Calu3 (cell line): ENCODE measurements around the gene OR1L8. TPM values are rescaled to one million over a fixed set of nuclear protein-coding genes. Genes with fewer than 3 reads are reported as not detected.
"Not testable (repeated sequence)": the region's sequence is repeated elsewhere in the genome, so short reads cannot be mapped to it uniquely, and the experiment has no call there.

Experiments
- BruUV-seq: library from RNA; stranded (reverse); fragments of 400-500 nt; replicated peaks from 2 replicates; lab custom pipeline; 2021; lab: Mats Ljungman, UMichigan
- CTCF ChIA-PET: fragments of 300-600 bp; sonication (Branson Sonifier 250); formaldehyde crosslinking; loops from one replicate; lab custom pipeline; 2022; ENCODE audit warnings: antibody characterized with exemption; lab: Charles Lee
- DNase-seq: peaks from one replicate; pipeline ENCODE4 v3.0.0; 2022
- H3K27ac Mint-ChIP-seq: one replicate; pipeline ENCODE4 v1.8.0; 2022; ENCODE audit warnings: mixed read lengths; ENCODE audit not compliant: unreplicated experiment
- H3K27me3 Mint-ChIP-seq: one replicate; pipeline ENCODE4 v1.8.0; 2022; ENCODE audit warnings: mixed read lengths; ENCODE audit not compliant: unreplicated experiment
- H3K36me3 Mint-ChIP-seq: one replicate; pipeline ENCODE4 v1.8.0; 2022; ENCODE audit warnings: mild to moderate bottlenecking, moderate library complexity, mixed read lengths; ENCODE audit not compliant: insufficient read depth, unreplicated experiment
- H3K4me1 Mint-ChIP-seq: one replicate; pipeline ENCODE4 v1.8.0; 2022; ENCODE audit warnings: mild to moderate bottlenecking, low read depth, mixed read lengths; ENCODE audit not compliant: unreplicated experiment
- H3K4me3 Mint-ChIP-seq: one replicate; pipeline ENCODE4 v1.8.0; 2022; ENCODE audit warnings: mild to moderate bottlenecking, low read depth, moderate library complexity, mixed read lengths; ENCODE audit not compliant: unreplicated experiment
- H3K9me3 Mint-ChIP-seq: one replicate; pipeline ENCODE4 v1.8.0; 2022; ENCODE audit warnings: low read depth, mixed read lengths; ENCODE audit not compliant: unreplicated experiment
- CTCF ChIP-seq: fragments of 200-600 bp; IDR thresholded peaks from one replicate; pipeline ENCODE4 v1.8.0; 2022; ENCODE audit warnings: antibody characterized with exemption; ENCODE audit not compliant: unreplicated experiment
- intact Hi-C: fragments of 100-400 bp; cut with micrococcal nuclease; formaldehyde crosslinking; loops from one replicate; pipeline ENCODE4 v1.10.0; 2022; ENCODE audit not compliant: unreplicated experiment
- total RNA-seq: library from RNA; stranded (reverse); gene quantifications from 2 replicates; pipeline ENCODE4 v1.2.3, GENCODE V29; 2022

The OR1L8 gene
- total RNA-seq, 1 experiment from 2014 or later, result not detected

GRCh38 chr9:122536134-122536533, 47.0 kb downstream of the OR1L8 start:
- Mint-ChIP-seq H3K4me3 (no peak overlapping the region), H3K4me1 (no peaks in the 10 kb centered on the region), H3K27ac (no peak overlapping the region), H3K36me3 (no peaks in the 10 kb centered on the region), H3K27me3 (peaks cover 59% of the 10 kb centered on the region), H3K9me3 (no peaks in the 10 kb centered on the region)
- CTCF ChIA-PET, result no interaction called here
- no peak for DNase-seq
- no peak for TF ChIP-seq CTCF
- intact Hi-C loops, result no loop called here
- no TSS peak for BruUV-seq

- H3K9me3 Mint-ChIP-seq, DNase-seq, BruUV-seq, H3K4me1 Mint-ChIP-seq, CTCF ChIA-PET, H3K27ac Mint-ChIP-seq, intact Hi-C loops, H3K36me3 Mint-ChIP-seq, H3K4me3 Mint-ChIP-seq: not testable (repeated sequence)
- peaks cover 91% of the 10 kb centered on the region for H3K27me3 Mint-ChIP-seq
These were observed 52.0 kb downstream of the OR1L8 start for GRCh38 chr9:122531157-122531556.

- no peak for TF ChIP-seq CTCF
- no TSS peak for BruUV-seq
- H3K27ac Mint-ChIP-seq, result no peak within 1 kb of the TSS
- no peaks in the 10 kb centered on the region for H3K36me3 Mint-ChIP-seq
- no peak for DNase-seq
- H3K4me3 Mint-ChIP-seq, result no peak within 1 kb of the TSS
- CTCF ChIA-PET, result no interaction called here
- H3K4me1 Mint-ChIP-seq, result no peaks in the 10 kb centered on the region
- intact Hi-C loops, result no loop called here
- H3K27me3 Mint-ChIP-seq, result peaks cover 87% of the 10 kb centered on the region
- H3K9me3 Mint-ChIP-seq, result no peaks in the 10 kb centered on the region
These were observed 56.0 kb downstream of the OR1L8 start, which contains the start of gene OR1N1 for GRCh38 chr9:122527193-122527592. Gene OR1N1 (minus strand): TSS chr9:122527293. CDS start chr9:122527293, 0 bp downstream.

GRCh38 chr9:122526602-122527001, 56.6 kb downstream of the OR1L8 start:
- no peak overlapping the region for H3K4me3 Mint-ChIP-seq
- H3K9me3 Mint-ChIP-seq, result no peaks in the 10 kb centered on the region
- H3K4me1 Mint-ChIP-seq, result no peaks in the 10 kb centered on the region
- H3K27me3 Mint-ChIP-seq, result peaks cover 81% of the 10 kb centered on the region
- BruUV-seq, result no TSS peak
- TF ChIP-seq CTCF, result no peak
- no peak for DNase-seq
- H3K27ac Mint-ChIP-seq, result no peak overlapping the region
- H3K36me3 Mint-ChIP-seq, result no peaks in the 10 kb centered on the region
- CTCF ChIA-PET, result no interaction called here
- intact Hi-C loops, result no loop called here

- Mint-ChIP-seq H3K27me3 (peaks cover 33% of the 10 kb centered on the region), H3K9me3 (no peaks in the 10 kb centered on the region), H3K4me1 (no peaks in the 10 kb centered on the region), H3K4me3 (no peak overlapping the region), H3K36me3 (no peaks in the 10 kb centered on the region), H3K27ac (no peak overlapping the region)
- CTCF ChIA-PET, result no interaction called here
- intact Hi-C loops, result loop anchor here (5.0 kb wide), 1 partner anchor 52 kb away; no protein-coding TSS in a partner anchor
- TF ChIP-seq CTCF, result no peak
- no peak for DNase-seq
- BruUV-seq, result no TSS peak
These were observed 63.8 kb downstream of the OR1L8 start for GRCh38 chr9:122519376-122519775.
